Cardiac muscle cell (in vitro differentiated cells and primary cell): ENCODE results near the gene SOBP. TPM values are rescaled to one million over a fixed set of nuclear protein-coding genes. Genes with fewer than 3 reads are reported as not detected.

Experiments
- DNase-seq, 2 donors: peaks; one replicate each; pipeline versions ENCODE4 v3.0.0 to v3.0.0-alpha.2; 2010 to 2017; ENCODE audit warnings: low read depth in 1 of 2, low spot score in 1 of 2
- H3K27ac ChIP-seq: fragments of 200-600 bp; sonication (generic); 2 replicates; pipeline ENCODE4 v1.5.1; 2016
- H3K27me3 ChIP-seq: fragments of 200-600 bp; sonication (generic); 2 replicates; pipeline ENCODE4 v1.6.0; 2016; ENCODE audit warnings: control low read depth
- H3K36me3 ChIP-seq: fragments of 200-600 bp; sonication (generic); 2 replicates; pipeline ENCODE4 v1.5.1; 2016; ENCODE audit warnings: control low read depth
- H3K4me1 ChIP-seq: fragments of 200-600 bp; sonication (generic); 2 replicates; pipeline ENCODE4 v1.8.1; 2017; ENCODE audit warnings: low read depth, mild to moderate bottlenecking, mixed run types
- H3K4me3 ChIP-seq: fragments of 200-600 bp; sonication (generic); 2 replicates; pipeline ENCODE4 v1.5.1; 2016; ENCODE audit warnings: mild to moderate bottlenecking
- H3K9me3 ChIP-seq: fragments of 200-600 bp; sonication (generic); 2 replicates; pipeline ENCODE4 v1.5.1; 2017; ENCODE audit warnings: low read depth, mild to moderate bottlenecking, control low read depth
- CTCF ChIP-seq: IDR thresholded peaks from 2 replicates; pipeline ENCODE4 v1.5.1; 2012; ENCODE audit warnings: low read depth, mild to moderate bottlenecking, low read length
- polyA plus RNA-seq: library from polyadenylated mRNA; unstranded; fragments of >200 nt; fragmentation: Nextera tagmentation; extraction: Ambion mirVana; gene quantifications from 2 replicates; pipeline ENCODE4 v1.2.1, GENCODE V29; 2016
- total RNA-seq: library from RNA; depleted of rRNA; stranded (reverse); fragments of >200 nt; gene quantifications from 2 replicates; pipeline ENCODE4 v1.2.3, GENCODE V29; 2016

Gene SOBP
- total and polyA plus RNA-seq, 2 experiments from 2014 or later = 27.5 to 30.8 TPM

DNA sequence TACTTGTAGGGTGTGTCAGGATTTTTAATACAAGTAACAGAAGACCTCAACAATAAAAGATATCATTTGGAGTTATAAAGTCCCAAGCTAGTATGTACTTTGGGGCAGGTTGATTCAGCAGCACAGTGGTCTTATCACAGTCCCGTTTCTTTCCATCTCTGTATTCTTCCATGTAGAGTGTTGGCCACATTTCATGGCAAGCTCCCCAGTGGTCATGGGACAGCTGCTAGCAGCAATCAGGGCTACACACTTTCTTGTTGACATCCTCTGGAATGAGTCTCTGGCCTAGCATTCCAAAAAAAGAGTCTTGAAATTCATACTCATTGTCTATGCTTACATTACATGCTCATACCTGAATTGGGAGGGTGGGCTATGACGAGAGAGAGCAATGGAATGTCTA is 53.2 kb downstream of the SOBP start:
- TF ChIP-seq CTCF = no peak
- Histone ChIP-seq H3K27ac (no peak overlapping the region), H3K9me3 (no peaks in the 10 kb centered on the region), H3K36me3 (no peaks in the 10 kb centered on the region), H3K4me3 (no peak overlapping the region), H3K27me3 (no peaks in the 10 kb centered on the region), H3K4me1 (peaks cover 47% of the 10 kb centered on the region)
- no peak for DNase-seq

GRCh38 chr6:107543567-107543966 is 53.6 kb downstream of the SOBP start:
- no peak for TF ChIP-seq CTCF
- Histone ChIP-seq H3K4me1 (peaks cover 43% of the 10 kb centered on the region), H3K36me3 (no peaks in the 10 kb centered on the region), H3K27ac (no peak overlapping the region), H3K9me3 (no peaks in the 10 kb centered on the region), H3K4me3 (no peak overlapping the region), H3K27me3 (no peaks in the 10 kb centered on the region)
- DNase-seq = no peak

DNA sequence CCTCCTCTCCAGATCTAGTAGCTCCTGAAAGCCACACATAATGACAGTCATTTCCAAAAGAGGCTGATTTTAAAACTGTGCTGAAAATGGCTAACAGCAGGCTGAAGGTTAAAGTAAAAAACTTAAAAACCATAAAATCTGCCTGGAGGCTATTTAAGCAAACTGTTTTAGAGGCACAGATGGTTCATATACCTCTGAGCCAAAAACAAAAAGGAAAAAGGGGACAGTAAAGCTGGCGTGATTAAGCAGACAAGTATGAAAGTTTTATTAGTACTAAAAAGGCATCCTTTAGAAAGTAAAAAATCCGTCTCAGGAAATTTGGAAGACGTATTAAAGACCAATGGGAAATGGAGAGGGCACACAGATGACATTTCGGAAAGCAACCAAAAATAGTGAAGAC is 55.8 kb downstream of the SOBP start:
- no peaks in the 10 kb centered on the region for H3K9me3 ChIP-seq
- no peak overlapping the region for H3K4me3 ChIP-seq
- no peaks in the 10 kb centered on the region for H3K36me3 ChIP-seq
- no peak overlapping the region for H3K27ac ChIP-seq
- peaks cover 21% of the 10 kb centered on the region for H3K4me1 ChIP-seq
- DNase-seq = no peak
- no peaks in the 10 kb centered on the region for H3K27me3 ChIP-seq
- no peak for TF ChIP-seq CTCF

DNA sequence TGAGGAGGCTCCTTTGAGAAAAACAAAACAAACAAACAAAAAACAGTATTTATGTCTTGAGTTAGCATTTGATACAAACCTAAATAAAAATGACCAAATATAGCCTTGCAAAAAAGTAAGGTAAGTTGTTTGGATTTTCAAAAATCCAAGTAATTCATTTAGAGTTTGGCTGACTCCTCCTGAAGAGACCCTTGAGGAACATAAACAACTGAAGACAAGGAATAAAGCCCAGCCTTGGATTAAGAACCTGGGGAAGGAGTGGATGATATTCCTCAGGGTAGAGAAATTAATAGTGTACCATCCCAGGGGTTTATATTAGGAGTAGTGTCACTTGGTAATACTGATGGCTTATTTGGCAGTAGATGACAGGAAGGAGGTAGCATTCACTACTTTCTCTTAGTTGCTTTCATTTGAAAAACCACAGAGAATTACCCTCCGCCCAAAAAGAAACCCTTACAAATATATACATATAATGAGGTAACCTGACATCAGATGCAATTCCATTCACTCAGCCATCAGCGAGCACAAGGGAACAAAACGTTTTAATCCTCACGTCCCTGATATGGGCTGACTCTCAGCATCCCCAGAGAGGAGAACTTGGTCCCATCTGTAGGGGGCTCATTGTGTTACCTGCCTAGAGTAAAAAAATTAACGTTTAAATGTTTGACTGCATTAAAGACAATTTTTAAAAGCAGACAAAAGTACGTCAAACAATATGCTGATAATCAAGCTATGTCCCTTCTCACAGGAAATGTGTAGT is 57.0 kb downstream of the SOBP start:
- TF ChIP-seq CTCF = no peak
- DNase-seq = no peak
- Histone ChIP-seq H3K27me3 (no peaks in the 10 kb centered on the region), H3K36me3 (no peaks in the 10 kb centered on the region), H3K4me3 (no peak overlapping the region), H3K4me1 (peaks cover 13% of the 10 kb centered on the region), H3K27ac (no peak overlapping the region), H3K9me3 (no peaks in the 10 kb centered on the region)

DNA sequence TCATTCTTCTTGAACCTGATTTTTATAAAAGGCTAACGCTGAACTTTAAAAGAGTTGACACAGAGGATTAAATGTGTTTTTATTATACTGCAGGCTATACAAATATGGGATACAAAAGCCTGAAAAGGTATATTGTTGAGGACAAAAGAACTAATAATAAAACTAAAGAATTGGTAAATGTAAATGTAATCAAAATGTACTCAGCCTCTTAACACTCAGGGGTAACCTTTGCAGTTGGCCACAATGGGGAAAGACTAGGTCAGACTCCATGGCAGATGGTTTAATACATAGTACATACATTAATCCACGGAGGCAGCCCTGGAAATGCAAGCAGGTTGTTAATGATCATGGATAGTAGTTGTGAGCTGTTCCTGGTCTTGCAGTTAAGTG is 57.5 kb downstream of the SOBP start:
- TF ChIP-seq CTCF = no peak
- Histone ChIP-seq H3K9me3 (no peaks in the 10 kb centered on the region), H3K27ac (no peak overlapping the region), H3K4me1 (peaks cover 8% of the 10 kb centered on the region), H3K4me3 (no peak overlapping the region), H3K36me3 (no peaks in the 10 kb centered on the region), H3K27me3 (no peaks in the 10 kb centered on the region)
- no peak for DNase-seq
